ENCODE data around the gene WNT7B.

WNT7B gene

GRCh38 chr22:45949258-45949870 is 27.6 kb downstream of the WNT7B start:
- no peak for DNase-seq

GRCh38 chr22:45948081-45948648 is 28.8 kb downstream of the WNT7B start:
- no peak for DNase-seq

- DNase-seq: no peak
Measured at GRCh38 chr22:45946805-45947600, 30.0 kb downstream of the WNT7B start.

DNA sequence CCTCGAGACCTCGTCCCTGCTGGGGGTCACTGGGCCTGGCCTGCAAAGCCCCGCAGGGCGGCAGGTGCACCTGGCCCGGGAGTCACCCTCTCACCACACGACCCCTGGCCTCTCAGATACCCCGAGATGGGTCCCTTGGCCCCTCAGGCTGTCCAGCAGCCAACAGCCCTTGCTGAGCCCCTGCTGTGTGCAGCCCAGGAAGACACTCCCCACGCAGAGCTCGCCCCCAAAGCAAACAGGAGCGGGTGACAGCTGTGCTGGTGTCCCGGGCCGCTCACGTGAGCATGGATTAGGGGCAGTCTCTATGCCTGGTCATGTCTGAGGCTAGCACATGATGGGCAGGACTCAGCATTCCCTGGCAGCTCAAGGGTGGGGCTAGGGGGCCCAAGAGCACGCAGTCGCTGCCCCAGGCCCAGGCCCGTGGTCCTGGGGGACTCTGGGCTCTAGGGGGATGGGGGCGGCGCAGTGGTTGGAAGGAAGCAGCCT is 31.3 kb downstream of the WNT7B start:
- DNase-seq: no peak

GRCh38 chr22:45942787-45943493 is 34.0 kb downstream of the WNT7B start:
- no peak for DNase-seq

- DNase-seq: no peak
Measured at GRCh38 chr22:45942344-45942743, 34.6 kb downstream of the WNT7B start.

DNA sequence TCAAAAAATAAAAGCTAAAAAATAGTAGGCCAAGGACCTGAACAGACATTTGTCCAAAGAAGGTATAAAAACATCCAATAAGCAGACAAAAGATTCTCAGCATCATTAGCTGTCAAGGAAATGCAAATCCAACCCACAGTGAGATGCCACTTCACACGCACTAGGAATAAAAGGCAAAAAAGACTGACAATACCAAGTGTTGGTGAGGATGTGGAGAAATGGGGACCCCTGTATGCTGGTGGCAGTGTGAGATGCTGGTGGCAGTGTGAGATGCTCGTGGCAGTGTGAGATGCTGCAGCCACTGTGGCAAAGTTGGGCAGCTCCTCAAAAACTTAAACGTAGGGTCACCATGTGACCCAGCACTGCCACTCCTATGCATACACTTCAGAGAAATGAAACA is 38.0 kb downstream of the WNT7B start:
- no peak for DNase-seq

DNA sequence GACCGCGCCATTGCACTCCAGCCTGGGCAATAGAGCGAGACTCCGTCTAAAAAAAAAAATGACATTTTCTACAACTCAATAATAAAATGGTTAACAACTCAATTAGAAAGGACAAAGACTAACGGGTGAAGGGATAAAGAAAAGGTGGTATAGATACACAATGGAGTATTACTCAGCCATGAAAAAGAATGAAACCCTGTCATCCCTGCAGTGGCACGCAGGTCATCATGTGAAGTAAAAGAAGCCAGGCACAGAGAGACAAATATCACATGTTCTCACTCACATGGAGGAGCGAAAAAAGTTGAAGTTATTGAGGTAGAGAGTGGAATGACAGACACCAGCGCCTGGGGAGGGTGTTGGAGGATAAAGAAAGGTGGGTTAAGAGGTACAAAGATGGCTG is 39.0 kb downstream of the WNT7B start:
- no peak for DNase-seq

DNA sequence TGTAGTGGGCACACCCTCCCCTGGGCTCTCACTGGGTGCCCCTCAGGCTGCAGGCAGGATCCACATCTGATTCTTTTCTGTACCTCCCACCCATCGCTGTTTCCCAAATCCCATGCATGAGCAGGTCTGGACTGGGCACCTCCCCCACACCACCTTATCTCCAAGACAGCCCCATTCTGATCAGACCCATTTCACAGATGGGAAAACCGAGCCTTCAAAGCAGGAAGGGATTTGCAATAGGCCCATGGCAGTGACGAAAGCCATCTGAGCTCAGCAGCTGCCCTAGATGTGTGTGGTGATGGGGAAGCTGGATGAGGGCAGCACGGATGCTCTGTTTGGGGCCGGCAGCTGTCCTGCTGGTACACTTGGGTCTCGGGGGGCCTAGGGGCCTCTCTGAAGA is 41.4 kb downstream of the WNT7B start:
- no peak for DNase-seq

DNA sequence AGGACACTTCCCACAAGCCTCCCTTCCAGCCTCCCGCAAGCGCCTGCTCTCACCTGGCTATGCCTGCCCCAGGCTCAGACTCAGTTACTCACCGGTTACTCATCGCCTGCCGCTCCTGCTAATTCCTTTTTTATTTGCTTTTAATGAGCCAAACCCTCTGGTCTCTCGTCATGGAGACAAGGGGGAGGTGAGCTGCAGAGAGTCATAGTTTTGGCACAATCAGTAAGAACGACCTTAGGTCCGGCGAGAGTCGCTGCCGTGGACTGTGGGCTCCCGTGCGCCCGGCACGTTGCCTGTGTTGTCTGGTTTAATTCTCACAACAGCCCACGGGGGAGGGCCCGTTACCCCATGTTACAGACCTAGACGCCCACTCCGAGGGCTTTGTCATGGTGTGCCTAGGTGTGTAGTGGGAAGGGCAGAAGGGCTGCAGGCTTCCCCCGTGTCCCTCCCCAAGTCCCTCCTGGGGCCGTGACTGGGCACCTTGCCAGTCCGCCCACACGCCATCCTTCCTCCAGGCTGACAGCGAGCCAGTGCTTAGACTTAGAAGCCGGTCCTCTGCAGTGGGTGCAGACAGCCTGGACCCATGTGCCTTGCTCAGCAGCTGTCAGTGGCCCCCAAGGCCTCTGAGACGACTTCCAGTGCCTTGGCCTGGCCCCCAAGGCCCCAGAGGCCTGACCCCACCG is 42.2 kb downstream of the WNT7B start:
- no peak for DNase-seq

- DNase-seq: no peak
Measured at GRCh38 chr22:45934168-45934564, 42.8 kb downstream of the WNT7B start.

DNA sequence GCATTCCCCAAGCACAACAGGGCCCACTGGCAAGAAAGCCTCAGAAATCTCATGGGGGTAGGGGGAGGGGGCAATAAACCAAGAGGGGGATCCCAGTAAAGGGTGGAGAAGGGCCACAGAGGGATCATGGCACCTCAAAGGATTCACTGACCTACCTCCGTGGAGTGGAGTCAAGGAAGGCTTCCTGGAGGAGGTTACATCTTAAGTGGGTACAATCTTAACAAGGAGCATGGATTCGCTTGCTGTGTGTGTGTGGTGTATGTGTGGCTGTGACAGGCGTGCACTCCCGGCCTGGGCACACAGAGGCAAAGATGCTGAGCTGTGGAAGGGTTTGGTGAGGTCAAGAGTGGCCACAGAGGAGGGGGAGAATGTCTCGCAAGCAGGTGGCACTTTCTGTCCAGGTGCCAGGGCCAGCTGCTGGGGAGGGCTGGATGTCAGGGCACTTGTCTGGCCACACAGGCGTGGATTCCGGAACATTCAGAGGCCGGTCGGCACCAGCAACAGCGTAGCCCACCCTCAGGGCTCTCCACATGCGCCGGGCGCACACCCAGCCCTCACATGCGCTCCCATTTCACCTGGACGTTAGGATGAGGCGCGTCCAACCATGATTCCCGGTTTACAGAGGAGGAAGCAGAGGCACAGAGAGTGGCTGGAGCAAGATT is 43.3 kb downstream of the WNT7B start:
- DNase-seq: no peak

DNA sequence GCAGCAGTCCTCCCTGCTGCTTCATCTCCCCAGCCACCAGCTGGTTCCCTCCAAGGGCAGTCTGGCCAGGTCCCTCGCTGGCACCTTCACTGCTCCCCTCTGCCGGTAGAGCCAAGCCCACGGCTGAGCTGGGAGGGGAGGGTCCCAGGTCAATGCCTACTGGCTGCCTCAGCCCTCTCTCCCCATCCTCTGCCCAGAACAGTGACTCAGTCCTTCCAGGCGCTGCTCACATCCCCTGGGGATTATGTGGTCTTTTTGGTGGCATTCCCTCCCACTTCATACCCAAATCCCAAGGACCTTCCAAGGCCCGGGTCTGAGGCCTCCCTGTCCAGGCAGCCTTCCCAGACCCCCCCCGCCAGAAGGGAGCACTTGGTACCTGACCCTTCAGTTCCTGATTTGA is 44.9 kb downstream of the WNT7B start:
- no peak for DNase-seq

- DNase-seq: no peak
Measured at GRCh38 chr22:45931042-45931441, 45.9 kb downstream of the WNT7B start.

DNA sequence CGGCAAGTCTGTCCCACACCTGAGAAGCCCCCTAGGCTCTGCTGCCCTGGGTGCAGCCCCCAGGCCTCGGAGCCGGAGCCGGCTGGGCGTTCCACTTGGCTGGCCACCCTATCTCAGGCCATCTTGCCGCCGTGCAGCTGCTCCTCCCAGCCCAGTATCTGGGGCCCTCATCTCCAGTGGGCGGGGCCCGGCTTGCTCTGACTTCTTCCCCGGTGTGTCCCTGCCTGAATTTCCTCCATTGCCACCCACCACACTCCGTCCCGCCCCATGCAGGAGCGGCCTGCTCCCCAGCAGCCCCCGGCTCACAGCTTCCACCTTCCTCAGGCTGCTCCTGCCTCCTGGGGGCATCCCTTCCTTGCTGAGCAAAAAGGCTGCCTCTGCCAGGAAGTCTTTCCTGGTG is 46.6 kb downstream of the WNT7B start:
- DNase-seq: no peak

- no peak for DNase-seq
Measured at GRCh38 chr22:45929649-45930048, 47.3 kb downstream of the WNT7B start.

GRCh38 chr22:45928726-45929368 is 48.1 kb downstream of the WNT7B start:
- DNase-seq: no peak

DNA sequence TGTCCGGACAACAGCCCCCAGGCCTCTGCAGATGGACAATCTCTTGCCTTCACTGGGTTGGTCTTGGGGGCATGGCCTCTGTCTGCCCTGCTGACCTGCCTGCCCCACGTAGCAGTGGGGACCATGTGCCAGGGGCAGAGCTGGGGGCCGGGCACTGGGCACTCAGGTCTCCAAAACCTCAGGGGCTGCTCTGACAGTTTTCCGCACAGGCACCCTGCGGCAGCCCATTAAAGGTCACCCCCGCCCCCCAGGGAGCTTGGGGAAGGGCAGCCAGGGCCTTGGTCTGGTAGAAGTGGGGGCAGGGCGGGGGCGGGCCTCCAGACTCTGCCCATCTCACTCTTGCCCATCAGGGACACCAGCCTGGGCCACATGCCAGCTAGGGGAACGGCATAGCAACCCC is 49.9 kb downstream of the WNT7B start:
- no peak for DNase-seq

GRCh38 chr22:45926433-45926832 is 50.5 kb downstream of the WNT7B start:
- no peak for DNase-seq

DNA sequence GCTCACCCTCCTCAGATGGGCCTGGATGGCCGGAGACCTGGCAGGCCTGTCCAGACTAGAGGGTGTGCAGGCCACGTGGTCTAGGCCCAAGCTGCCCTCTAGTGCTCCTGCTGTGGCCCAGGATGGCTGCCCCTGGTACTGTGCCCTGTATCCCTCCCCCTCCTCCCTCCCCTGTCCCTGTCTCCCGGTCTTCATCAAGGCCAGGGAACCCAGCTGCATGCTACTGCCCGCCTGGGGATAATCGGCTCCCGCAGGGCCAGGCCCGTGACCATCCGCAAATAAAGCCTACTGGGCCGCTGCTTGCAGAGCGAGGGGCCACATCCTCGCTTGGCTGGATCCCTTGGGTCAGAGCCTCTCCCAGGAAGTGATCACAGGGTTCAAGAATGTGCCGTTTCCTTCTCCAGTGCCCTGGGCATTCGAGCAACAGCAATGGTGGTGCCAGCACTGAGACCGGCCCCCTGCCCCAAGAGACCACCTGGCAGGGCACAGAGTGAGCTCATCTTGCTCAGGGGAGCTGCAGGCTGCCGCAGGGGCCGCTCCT is 51.1 kb downstream of the WNT7B start:
- no peak for DNase-seq

DNA sequence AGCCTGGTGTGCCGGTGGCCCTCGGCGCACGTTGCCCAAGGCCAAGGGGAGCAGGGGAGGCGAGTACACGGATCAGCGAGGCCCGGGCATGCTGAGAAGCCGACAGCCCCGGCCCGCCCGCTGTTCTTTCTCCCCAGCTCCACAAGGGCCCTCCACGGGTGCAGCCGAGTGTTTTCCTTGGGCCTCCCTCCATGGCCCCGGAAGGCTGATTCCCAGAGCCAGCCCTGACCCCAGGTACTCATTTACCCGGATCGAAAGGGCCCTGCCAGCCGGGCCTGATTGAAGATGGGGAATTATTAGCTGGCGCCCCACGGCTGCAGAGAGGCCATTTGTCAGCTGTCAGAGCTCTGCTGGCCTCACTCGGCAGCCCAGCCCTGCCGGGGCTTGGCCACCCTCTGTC is 53.1 kb downstream of the WNT7B start:
- no peak for DNase-seq

DNA sequence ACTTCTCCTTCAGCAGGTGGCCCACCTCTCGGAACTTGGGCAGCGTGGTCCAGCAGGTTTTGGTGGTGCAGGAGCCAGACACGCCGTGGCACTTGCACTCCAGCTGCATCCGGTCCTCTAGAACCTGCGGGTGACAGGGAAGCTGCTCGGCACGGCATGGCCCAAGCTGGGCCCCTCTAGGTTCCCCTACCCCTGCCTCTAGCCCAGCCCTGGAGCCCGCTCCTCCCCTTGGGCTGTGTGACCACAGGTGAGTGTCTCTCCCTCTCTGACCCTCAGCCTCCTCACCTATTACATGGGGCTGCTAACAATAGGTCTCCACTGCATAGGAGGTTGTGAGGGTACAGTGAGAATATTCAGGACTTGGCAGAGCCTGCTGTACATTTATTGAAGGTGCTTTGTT is 53.8 kb downstream of the WNT7B start:
- DNase-seq: no peak
